Effector CD8-positive, alpha-beta T cell (primary cell): ENCODE data around the gene TPST1.
"Not testable (repeated sequence)": the region's sequence is repeated elsewhere in the genome, so short reads cannot be mapped to it uniquely, and the experiment has no call there.

Source experiments
- DNase-seq: peaks from one replicate; lab custom pipeline; 2025; lab: John Stamatoyannopoulos, UW

The TPST1 gene

DNA sequence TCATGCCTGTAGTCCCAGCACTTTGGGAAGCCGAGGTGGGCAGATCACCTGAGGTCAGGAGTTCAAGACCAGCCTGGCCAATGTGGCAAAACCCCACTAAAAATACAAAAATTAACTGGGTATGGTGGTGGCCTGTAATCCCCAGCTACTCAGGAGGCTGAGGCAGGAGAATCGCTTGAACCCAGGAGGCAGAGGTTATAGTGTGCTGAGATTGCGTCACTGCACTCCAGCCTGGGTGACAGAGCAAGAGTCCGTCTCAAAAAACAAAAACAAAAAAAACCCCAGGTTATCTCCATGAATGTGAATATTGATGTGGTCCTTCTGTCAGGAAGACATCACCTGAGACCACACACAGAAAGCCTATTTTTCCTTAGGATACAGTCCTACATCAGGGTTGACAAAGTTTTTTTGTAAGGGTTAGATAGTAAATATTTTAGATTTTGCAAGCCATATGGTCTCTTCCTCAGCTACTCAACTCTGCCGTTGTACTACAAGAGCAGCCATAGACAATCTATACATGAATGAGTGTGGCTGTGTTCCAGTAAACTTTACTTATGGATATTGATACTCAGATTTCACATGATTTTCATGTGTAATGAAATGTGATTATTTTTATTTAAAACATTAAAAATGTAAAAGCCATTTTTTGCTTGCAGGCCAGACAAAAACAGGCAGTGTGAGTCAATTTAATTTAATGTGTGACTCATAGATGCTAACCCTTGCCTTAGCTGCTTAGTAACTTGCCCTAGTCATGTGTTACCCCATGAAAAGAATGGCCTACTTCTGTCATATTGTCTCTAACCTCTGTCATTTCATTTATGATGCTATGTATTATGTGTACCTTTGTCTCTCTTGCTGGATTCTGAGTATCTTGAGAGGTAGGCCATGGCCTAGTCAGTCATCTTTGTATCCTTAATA lies 78.1 kb downstream of the TPST1 start:
- no peak for DNase-seq

GRCh38 chr7:66296001-66296521 lies 90.9 kb downstream of the TPST1 start:
- DNase-seq, result no peak

DNA sequence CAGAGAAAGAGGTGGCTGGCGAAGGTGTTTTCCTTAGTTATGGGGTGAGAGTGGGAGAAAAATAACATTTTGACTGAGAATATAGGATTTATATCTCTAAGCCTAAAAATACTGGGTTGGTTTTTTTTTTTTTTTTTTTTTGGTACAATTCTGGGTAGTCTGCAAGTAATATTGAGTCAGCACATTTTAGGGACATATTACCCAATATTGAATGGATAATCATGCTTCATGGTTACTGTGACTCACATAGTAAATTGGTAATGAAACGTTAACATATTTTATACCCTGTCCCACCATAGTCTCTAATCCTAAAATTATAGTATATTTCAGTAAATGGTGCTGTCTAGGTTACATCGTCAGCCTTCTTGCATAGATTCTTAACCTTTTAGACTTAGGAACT lies 91.4 kb downstream of the TPST1 start:
- DNase-seq, result no peak

- no peak for DNase-seq
Measured at GRCh38 chr7:66297579-66297978, 92.4 kb downstream of the TPST1 start.

DNA sequence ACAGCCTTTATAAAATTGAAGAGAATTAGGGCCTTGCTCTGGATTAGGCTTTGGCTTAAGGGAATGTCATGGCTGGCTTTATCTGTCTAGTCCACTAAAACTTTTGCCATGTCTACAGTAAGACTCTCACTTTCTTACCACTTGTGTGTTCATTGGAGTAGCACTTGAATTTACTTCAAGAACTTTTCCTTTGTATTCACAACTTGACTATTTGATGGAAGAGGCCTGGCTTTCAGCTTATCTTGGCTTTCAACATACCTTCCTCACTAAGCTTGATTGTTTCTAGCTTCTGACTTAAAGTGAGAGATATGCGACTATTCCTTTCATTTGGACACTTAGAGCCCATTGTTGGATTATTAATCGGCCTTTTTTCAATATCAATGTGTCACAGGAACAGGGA lies 96.1 kb downstream of the TPST1 start:
- no peak for DNase-seq

DNA sequence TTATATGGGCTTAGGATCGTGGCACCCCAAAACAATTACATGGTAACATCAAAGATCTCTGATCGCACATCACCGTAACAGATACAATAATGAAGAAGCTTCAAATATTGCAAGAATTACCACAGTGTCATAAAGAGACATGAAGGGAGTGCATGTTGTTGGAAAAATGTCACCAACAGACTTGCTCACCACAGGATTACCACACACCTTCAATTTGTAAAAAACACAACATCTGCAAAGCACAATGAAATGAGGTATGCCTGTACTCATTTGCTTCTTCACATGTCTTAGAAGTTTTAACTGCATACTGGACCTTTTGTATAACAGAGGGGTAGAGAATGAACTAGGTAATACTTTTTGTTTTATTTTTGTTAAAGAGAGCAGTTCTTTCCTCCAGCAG lies 96.6 kb downstream of the TPST1 start:
- no peak for DNase-seq

DNA sequence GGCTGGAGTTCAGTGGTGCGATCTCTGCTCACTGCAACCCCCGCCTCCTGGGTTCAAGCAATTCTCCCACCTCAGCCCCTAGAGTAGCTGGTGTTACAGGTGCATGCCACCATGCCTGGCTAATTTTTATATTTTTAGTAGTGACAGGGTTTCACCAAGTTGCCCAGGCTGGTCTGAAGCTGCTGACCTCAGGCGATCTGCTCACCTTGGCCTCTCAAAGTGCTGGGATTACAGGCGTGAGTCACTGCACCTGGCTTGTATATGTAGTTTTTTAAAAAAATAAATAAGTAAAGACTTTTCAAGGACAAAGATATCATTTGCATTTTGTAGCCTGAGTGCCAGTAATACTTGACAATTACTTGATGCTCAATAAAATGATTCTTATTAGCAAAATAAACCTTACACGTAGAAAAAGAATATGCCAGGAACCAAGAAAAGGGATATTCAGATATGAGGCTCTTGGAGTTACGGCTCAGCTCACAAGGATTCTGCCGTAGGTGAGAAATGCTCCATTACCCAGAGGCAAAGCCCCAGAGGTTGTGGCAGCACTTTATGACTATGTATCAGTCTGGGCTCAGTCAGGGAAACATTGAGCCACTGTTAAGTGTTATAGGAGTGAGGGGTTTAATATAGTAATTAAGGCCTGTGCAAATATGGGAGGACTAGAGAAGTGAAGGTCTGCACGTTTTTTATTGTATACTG lies 98.5 kb downstream of the TPST1 start:
- no peak for DNase-seq

DNA sequence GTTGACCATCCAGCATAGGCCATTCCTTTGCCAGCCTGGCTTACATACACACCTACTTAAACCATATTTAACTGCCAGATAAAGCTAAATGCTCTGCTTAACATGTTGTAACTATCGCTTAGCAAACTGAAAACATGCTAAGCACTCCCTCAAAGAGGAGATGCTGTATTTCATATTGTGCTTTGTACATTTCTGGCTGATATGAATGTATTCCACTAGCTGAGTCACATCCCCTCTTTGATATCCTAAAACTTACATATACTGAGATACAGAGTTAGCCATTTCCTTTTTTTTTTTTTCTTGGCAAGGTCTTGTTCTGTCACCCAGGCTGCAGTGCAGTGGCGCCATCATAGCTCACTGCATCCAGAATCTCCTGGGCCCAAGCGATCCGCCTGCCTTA lies 99.4 kb downstream of the TPST1 start:
- DNase-seq, result no peak

GRCh38 chr7:66306243-66306642 lies 101.1 kb downstream of the TPST1 start:
- no peak for DNase-seq

DNA sequence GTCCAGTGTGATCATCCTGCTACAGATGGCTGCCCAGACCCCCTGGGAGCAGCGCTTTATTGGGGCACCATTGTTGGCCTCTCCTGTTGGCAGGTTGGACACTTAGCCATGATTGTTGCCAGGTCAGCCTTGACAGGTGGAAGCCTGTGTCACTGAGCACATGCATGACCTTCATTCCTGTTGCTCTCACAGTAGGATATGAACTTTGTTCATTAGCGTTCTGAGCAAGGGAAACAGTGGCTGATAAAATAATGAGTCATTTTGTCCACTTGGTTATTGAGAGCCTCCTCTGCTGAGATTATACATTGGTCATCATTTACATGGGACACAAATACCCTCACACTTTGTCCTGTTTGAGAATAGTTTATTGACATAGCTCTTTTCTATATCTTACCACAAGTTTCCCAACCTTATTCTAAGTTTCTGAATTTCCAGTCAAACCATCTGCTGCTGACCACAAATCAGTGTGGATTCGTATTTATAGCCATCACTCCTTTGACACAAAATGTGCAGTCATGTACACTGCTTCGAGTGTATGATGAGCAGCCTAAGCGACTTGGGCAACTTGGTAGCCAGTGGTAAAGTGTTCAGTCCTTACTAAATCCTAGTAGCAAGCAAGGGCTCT lies 102.6 kb downstream of the TPST1 start:
- DNase-seq, result no peak

DNA sequence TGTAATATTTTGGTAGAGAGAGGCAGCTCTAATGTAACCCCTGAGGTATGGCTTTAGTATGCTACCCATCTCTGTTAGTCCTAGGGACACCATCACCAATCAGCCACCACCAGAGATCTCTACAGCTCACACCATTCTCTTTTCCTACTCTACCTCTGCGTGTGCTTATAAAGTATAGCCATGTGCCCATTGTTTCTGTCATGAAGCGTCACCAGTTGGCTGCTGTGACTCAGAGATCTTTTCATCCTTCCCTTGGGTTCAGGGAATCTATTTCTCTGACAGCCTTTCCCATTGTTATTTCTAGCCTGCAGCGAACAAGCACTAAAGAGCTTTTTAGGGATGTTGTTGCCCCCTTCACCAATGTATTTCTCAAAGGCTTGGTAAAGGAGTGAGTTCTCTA lies 103.3 kb downstream of the TPST1 start:
- DNase-seq, result no peak

DNA sequence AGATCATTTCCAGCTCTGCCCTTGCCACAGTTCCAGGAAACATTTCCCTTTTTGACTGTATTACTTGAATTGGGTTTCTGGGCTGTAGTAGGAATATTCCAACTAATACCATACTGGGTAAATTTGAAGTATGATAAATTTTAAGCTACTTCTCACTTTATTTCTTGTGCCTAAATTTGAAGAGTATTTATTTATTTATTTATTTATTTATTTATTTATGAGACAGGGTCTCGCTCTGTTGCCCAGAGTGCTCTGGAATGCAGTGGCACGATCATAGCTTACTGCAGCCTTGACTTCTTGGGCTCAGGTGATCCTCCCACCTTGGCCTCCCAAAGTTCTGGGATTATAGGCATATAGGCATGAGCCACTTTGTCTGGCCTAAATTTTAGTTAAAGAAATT lies 105.5 kb downstream of the TPST1 start:
- DNase-seq, result no peak

GRCh38 chr7:66313886-66314568 lies 108.9 kb downstream of the TPST1 start:
- DNase-seq, result no peak

GRCh38 chr7:66315192-66315591 lies 110.1 kb downstream of the TPST1 start:
- no peak for DNase-seq

- no peak for DNase-seq
Measured at GRCh38 chr7:66319407-66319979, 114.4 kb downstream of the TPST1 start.

GRCh38 chr7:66321283-66321682 lies 116.1 kb downstream of the TPST1 start:
- no peak for DNase-seq

DNA sequence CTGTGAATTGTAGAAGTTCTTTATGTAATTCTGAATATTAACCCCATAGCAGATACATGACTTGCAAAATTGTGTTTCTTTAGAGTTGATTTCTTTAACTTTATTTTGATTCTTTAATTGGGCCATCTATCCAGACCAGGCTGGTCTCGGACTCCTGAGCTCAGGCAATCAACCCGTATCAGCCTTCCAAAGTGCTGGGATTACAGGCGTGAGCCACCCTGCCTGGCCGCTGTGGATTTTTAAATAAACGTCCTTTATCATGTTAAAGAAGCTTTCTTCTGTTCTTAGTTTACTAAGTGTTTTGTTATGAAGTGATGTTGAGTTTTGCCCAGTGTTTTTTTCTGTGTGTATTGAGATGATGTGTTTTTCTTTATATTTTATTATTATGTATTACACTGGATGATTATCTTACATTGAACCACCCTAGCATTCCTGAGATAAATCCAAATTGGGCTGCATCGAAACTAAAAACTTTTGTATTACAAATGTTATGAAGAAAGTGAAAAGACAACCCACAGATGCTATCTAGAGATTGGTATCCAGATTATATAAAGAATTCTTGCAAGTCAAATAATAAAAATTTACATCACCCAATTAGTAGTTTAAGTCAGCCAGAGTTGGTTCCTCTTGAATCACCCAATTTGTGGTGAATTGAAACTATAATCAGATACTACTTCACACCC lies 118.1 kb downstream of the TPST1 start:
- no peak for DNase-seq

DNA sequence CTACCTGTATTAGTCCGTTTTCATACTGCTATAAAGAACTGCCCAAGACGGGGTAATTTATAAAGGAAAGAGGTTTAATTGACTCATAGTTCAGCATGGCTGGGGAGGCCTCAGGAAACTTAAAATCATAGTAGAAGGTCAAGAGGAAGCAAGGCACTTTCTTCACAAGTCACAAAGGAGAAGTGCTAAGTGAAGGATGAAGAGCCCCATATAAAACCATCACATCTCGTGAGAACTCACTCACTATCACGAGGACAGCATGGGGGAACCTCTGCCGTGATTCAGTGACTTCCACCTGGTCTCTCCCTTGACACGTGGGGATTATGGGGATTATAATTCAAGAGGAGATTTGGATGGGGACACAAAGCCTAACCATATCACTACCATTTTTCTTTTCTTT lies 119.9 kb downstream of the TPST1 start:
- not testable (repeated sequence) for DNase-seq

GRCh38 chr7:66326501-66327215 lies 121.5 kb downstream of the TPST1 start:
- DNase-seq, result no peak

- DNase-seq, result no peak
Measured at GRCh38 chr7:66330961-66331360, 125.8 kb downstream of the TPST1 start.
